ENCODE measurements around the gene DYRK4.

Gene DYRK4

GRCh38 chr12:4566474-4566873 is 4.5 kb downstream of the DYRK4 start:
- no peak for DNase-seq

- DNase-seq = no peak
These were observed 5.3 kb downstream of the DYRK4 start for GRCh38 chr12:4567073-4567881.

GRCh38 chr12:4569261-4569660 is 7.3 kb downstream of the DYRK4 start:
- DNase-seq = no peak

- no peak for DNase-seq
These were observed 10.7 kb downstream of the DYRK4 start for GRCh38 chr12:4572680-4573079.

- DNase-seq = no peak
These were observed 17.5 kb downstream of the DYRK4 start for GRCh38 chr12:4579305-4580102.

GRCh38 chr12:4580281-4580688 is 18.3 kb downstream of the DYRK4 start:
- no peak for DNase-seq

- DNase-seq = peak; percentile 31
These were observed 22.3 kb downstream of the DYRK4 start for GRCh38 chr12:4584281-4584680.

GRCh38 chr12:4584896-4585295 is 22.9 kb downstream of the DYRK4 start:
- DNase-seq = no peak

GRCh38 chr12:4586500-4586899 is 24.5 kb downstream of the DYRK4 start:
- no peak for DNase-seq

GRCh38 chr12:4587108-4587507 is 25.1 kb downstream of the DYRK4 start:
- no peak for DNase-seq

- DNase-seq = no peak
These were observed 26.9 kb downstream of the DYRK4 start for GRCh38 chr12:4588916-4589315.

- DNase-seq = no peak
These were observed 27.9 kb downstream of the DYRK4 start for GRCh38 chr12:4589941-4590340.

- DNase-seq = no peak
These were observed 29.2 kb downstream of the DYRK4 start for GRCh38 chr12:4591180-4591687.

GRCh38 chr12:4595881-4596280 is 33.9 kb downstream of the DYRK4 start:
- DNase-seq = no peak

GRCh38 chr12:4603421-4603820 is 41.4 kb downstream of the DYRK4 start:
- DNase-seq = no peak

- DNase-seq = no peak
These were observed 41.9 kb downstream of the DYRK4 start for GRCh38 chr12:4603946-4604345.

GRCh38 chr12:4604684-4605193 is 42.7 kb downstream of the DYRK4 start:
- DNase-seq = peak; percentile 71

GRCh38 chr12:4607056-4607455 is 45.0 kb downstream of the DYRK4 start:
- DNase-seq = no peak

- DNase-seq = no peak
These were observed 47.1 kb downstream of the DYRK4 start for GRCh38 chr12:4609071-4609470.

- peak; percentile 46 for DNase-seq
These were observed 48.5 kb downstream of the DYRK4 start for GRCh38 chr12:4610481-4610880.

GRCh38 chr12:4615667-4616066 is 53.7 kb downstream of the DYRK4 start:
- no peak for DNase-seq

GRCh38 chr12:4621511-4621910 is 59.5 kb downstream of the DYRK4 start:
- DNase-seq = no peak

GRCh38 chr12:4626543-4626942 is 64.5 kb downstream of the DYRK4 start:
- no peak for DNase-seq

- DNase-seq = no peak
These were observed 66.4 kb downstream of the DYRK4 start for GRCh38 chr12:4628406-4628805.
